ENCODE results near the gene DAPK1. TPM values are rescaled to one million over a fixed set of nuclear protein-coding genes. Genes with fewer than 3 reads are reported as not detected.

DAPK1 gene
- total and polyA plus RNA-seq, 7 donors: 0.66 to 8.4 (median 2.2) TPM

DNA sequence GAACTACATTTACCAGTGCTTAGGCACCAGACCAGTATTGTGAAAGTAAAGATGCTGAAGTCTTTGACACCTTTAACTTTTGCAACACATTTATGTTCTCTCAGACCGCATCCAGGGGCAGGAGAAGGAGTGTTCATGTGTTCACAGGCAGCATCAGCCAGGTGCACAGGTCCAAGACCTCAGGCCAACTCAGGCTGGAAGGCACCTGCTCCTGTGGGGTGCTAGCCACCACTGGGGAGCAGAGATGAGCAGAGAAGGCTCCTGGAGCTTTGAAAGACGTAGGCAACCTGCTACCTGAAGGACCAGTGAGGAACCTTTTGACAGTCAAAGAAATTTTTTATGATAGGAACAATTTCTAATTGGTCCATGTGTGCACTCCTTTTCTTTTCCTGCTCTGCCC lies 35.6 kb downstream of the DAPK1 start:
- ATAC-seq (no peak), DNase-seq (no peak)
- no peak overlapping the region for H3K4me3 ChIP-seq
- 79 to 94% (median 90%) methylated on average over 2 of the region's 2 CpGs for WGBS, 3 donors
- intact Hi-C loops (cut with DNase I): no loop called here
- H3K4me1 ChIP-seq: no peaks in the 10 kb centered on the region
- no peak overlapping the region for H3K27ac ChIP-seq
- no peak for TF ChIP-seq CTCF (IDR thresholded peaks at IDR 0.05)
- no peaks in the 10 kb centered on the region for H3K27me3 ChIP-seq (ENCODE audit: insufficient read depth in 3 of 3, low read length in 2 of 3)
- no peaks in the 10 kb centered on the region for H3K36me3 ChIP-seq (ENCODE audit: insufficient read depth in 1 of 2, low read depth in 1 of 2)
- H3K9me3 ChIP-seq: no peaks in the 10 kb centered on the region

DNA sequence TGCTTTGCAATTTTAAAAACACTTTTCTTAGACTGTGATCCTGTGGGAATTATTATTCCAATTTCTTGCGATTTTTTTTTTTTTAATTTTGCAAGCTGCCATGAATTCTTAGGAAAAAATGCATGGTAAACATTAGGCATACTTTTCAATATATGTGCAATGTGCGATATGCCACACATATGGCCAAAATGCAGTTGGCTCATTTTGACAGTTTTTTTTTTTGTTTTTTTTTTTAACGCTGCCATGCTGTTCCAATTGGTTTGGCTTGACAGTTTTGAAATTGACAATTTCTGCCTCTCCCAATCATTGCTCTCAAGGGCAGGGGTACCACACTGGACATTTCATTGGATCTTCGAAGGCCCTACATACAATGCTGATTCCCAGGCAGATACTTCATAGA lies 36.4 kb downstream of the DAPK1 start:
- Histone ChIP-seq H3K27ac (no peak overlapping the region), H3K36me3 (ENCODE audit: insufficient read depth in 1 of 2, low read depth in 1 of 2) (no peaks in the 10 kb centered on the region), H3K4me1 (no peaks in the 10 kb centered on the region), H3K27me3 (ENCODE audit: insufficient read depth in 3 of 3, low read length in 2 of 3) (no peaks in the 10 kb centered on the region), H3K4me3 (no peak overlapping the region), H3K9me3 (no peaks in the 10 kb centered on the region)
- no peak for ATAC-seq
- no peak for TF ChIP-seq CTCF (IDR thresholded peaks at IDR 0.05)
- no peak for DNase-seq
- 94 to 96% (median 96%) methylated on average over 4 of the region's 4 CpGs for WGBS, 3 donors
- intact Hi-C loops (cut with DNase I): no loop called here

- WGBS, 3 donors: 88 to 98% (median 91%) methylated on average over 2 of the region's 2 CpGs
- H3K36me3 ChIP-seq (ENCODE audit: insufficient read depth in 1 of 2, low read depth in 1 of 2): no peaks in the 10 kb centered on the region
- no peak overlapping the region for H3K4me3 ChIP-seq
- ATAC-seq (no peak), DNase-seq (no peak)
- no peaks in the 10 kb centered on the region for H3K4me1 ChIP-seq
- no peaks in the 10 kb centered on the region for H3K9me3 ChIP-seq
- no peak for TF ChIP-seq CTCF (IDR thresholded peaks at IDR 0.05)
- H3K27ac ChIP-seq: no peak overlapping the region
- intact Hi-C loops (cut with DNase I): no loop called here
- H3K27me3 ChIP-seq (ENCODE audit: insufficient read depth in 3 of 3, low read length in 2 of 3): no peaks in the 10 kb centered on the region
Observed at GRCh38 chr9:87534957-87535356, 37.3 kb downstream of the DAPK1 start.

GRCh38 chr9:87535817-87536539 lies 38.3 kb downstream of the DAPK1 start:
- H3K27me3 ChIP-seq (ENCODE audit: insufficient read depth in 3 of 3, low read length in 2 of 3): no peaks in the 10 kb centered on the region
- H3K4me1 ChIP-seq: no peaks in the 10 kb centered on the region
- H3K36me3 ChIP-seq (ENCODE audit: insufficient read depth in 1 of 2, low read depth in 1 of 2): no peaks in the 10 kb centered on the region
- DNase-seq (no peak), ATAC-seq (no peak)
- intact Hi-C loops (cut with DNase I): no loop called here
- WGBS, 3 donors: 89 to 93% (median 91%) methylated on average over 8 of the region's 8 CpGs
- TF ChIP-seq CTCF (IDR thresholded peaks at IDR 0.05): no peak
- H3K9me3 ChIP-seq: no peaks in the 10 kb centered on the region
- no peak overlapping the region for H3K4me3 ChIP-seq
- no peak overlapping the region for H3K27ac ChIP-seq

GRCh38 chr9:87537625-87538024 lies 40.0 kb downstream of the DAPK1 start:
- no peak for TF ChIP-seq CTCF (IDR thresholded peaks at IDR 0.05)
- Histone ChIP-seq H3K4me1 (no peaks in the 10 kb centered on the region), H3K27ac (no peak overlapping the region), H3K9me3 (no peaks in the 10 kb centered on the region), H3K27me3 (ENCODE audit: insufficient read depth in 3 of 3, low read length in 2 of 3) (no peaks in the 10 kb centered on the region), H3K36me3 (ENCODE audit: insufficient read depth in 1 of 2, low read depth in 1 of 2) (no peaks in the 10 kb centered on the region), H3K4me3 (no peak overlapping the region)
- WGBS, 3 donors: 72 to 76% (median 73%) methylated on average over 7 of the region's 7 CpGs
- DNase-seq (no peak), ATAC-seq (no peak)
- intact Hi-C loops (cut with DNase I): no loop called here
